HUES6 (cell line): ENCODE data around the gene MAGI1.

ENCODE experiments used
- H3K27ac ChIP-seq: 2 replicates; pipeline ENCODE4 v1.7.0; 2013; ENCODE audit warnings: low read depth, mild to moderate bottlenecking, low read length, inconsistent platforms
- H3K27me3 ChIP-seq: 2 replicates; pipeline ENCODE4 v1.6.1; 2013; ENCODE audit warnings: low read length; ENCODE audit not compliant: control insufficient read depth, insufficient read depth
- H3K36me3 ChIP-seq: 2 replicates; pipeline ENCODE4 v1.6.1; 2013; ENCODE audit warnings: low read length; ENCODE audit not compliant: control insufficient read depth, insufficient read depth
- H3K4me1 ChIP-seq: 2 replicates; pipeline ENCODE4 v1.6.1; 2013; ENCODE audit warnings: low read length; ENCODE audit not compliant: control insufficient read depth, insufficient read depth
- H3K4me3 ChIP-seq: 2 replicates; pipeline ENCODE4 v1.5.1; 2013; ENCODE audit warnings: low read depth, low read length
- H3K9ac ChIP-seq: one replicate; pipeline ENCODE4 v1.6.1; 2013; ENCODE audit warnings: mild to moderate bottlenecking, low read length
- H3K9me3 ChIP-seq: 2 replicates; pipeline ENCODE4 v1.6.1; 2013; ENCODE audit warnings: low read depth, low read length; ENCODE audit not compliant: control insufficient read depth, insufficient read depth

MAGI1 gene

DNA sequence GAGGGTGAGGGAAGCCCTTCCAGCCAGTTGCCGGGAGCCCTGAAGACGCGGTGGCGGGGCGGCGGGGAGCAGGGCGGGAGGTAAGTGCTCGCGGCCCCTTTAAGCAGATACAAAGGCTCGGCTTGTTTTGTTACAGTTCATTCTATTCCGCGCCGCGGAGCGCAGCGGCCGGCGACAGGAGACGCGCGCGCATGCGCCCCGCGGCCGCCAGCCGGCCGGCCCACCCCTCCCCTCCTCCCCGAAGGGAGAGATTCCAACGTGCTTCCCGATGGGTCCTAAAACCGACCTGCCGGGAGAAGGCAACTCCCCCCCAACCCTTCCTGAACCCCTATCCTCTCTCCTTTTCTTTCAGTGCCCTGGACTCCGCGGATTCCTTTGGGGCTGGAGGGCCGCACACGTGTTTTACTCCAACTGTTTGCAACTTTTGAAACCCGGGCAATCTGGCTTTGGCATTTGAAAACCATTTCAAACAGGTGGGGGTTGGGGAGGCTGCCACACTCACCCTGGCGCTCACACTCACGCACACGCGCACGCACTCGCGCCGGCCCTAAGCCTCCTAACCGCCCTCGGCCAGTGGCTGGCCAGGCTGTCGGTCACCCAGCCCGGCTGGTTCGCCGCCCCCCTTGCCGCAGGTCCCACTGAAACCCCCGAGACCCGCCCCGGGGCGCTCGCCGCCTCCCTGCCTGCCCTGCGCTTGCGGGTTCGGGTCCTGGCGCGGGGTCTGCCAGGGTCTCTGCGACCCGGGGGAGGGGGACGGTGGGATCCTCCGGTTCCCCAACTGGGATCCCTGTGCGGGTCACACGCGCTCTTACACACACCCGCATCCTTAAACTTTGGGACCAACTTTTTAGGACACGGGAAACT lies at the start of gene MAGI1:
TSS of gene MAGI1 (minus strand) at position 193 of the 864 bp plus-strand sequence. CDS start 610 bp downstream, outside the sequence.
- peak within 1 kb of the TSS; percentile 85 for H3K9ac ChIP-seq
- H3K36me3 ChIP-seq: no peaks in the 10 kb centered on the region
- peaks cover 19% of the 10 kb centered on the region for H3K4me1 ChIP-seq
- peak within 1 kb of the TSS; percentile 75; the same call in 1 of the 2 replicates for H3K27ac ChIP-seq
- no peaks in the 10 kb centered on the region for H3K27me3 ChIP-seq
- H3K9me3 ChIP-seq: no peaks in the 10 kb centered on the region
- peak within 1 kb of the TSS; percentile 92 for H3K4me3 ChIP-seq

DNA sequence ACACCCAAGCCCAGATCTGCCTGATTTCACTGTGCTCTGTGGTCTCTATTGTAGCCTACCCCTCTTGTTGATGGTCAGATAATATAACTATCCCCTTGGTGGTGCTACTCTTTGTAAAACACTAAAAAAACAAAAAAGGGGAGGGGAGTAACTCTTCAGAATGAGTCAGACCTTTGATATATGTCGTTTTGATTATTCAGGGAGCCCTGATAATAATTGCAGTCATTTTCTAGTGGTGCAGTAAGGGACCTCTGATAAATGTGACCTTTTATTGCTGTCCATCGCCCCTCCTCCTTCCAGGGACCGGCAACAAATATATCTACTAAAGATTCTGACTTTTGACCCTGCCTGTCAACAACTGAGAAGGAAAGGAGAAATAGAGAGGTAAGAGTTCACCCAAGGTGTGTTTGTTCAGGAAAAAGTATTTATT lies 45.1 kb upstream of the MAGI1 start:
- no peak overlapping the region for H3K4me3 ChIP-seq
- H3K9ac ChIP-seq: no peak overlapping the region
- no peaks in the 10 kb centered on the region for H3K9me3 ChIP-seq
- H3K36me3 ChIP-seq: no peaks in the 10 kb centered on the region
- H3K27me3 ChIP-seq: no peaks in the 10 kb centered on the region
- H3K4me1 ChIP-seq: no peaks in the 10 kb centered on the region
- H3K27ac ChIP-seq: no peak overlapping the region

DNA sequence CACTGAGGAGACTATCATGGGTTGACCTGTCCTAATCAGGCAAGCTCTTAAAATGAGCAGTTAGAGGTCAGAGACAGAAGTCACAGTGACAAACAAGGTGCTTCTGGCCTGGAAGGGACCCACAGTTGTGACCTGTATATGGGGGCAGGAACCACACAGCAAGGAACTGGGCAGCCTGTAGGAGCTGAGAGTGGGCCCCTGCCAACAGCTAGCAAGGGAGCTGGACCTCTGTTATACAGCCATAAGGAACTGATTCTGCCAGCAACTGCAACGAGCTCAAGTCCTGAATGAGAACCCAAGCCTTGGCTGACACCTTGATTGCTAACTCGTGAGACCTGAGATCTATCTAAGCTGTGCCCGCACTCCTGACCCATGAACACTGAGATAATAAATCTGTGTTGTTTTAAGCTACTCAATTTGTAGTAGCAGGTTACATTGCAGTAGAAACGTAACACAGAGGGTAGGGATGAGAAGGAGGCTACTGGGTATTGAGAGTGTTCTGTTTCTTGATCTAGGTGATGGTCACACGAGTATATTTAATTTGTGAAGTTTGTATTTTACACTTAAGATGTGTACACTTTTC lies 44.5 kb upstream of the MAGI1 start:
- H3K9ac ChIP-seq: no peak overlapping the region
- no peak overlapping the region for H3K27ac ChIP-seq
- H3K9me3 ChIP-seq: no peaks in the 10 kb centered on the region
- H3K27me3 ChIP-seq: no peaks in the 10 kb centered on the region
- H3K4me3 ChIP-seq: no peak overlapping the region
- no peaks in the 10 kb centered on the region for H3K36me3 ChIP-seq
- H3K4me1 ChIP-seq: no peaks in the 10 kb centered on the region

DNA sequence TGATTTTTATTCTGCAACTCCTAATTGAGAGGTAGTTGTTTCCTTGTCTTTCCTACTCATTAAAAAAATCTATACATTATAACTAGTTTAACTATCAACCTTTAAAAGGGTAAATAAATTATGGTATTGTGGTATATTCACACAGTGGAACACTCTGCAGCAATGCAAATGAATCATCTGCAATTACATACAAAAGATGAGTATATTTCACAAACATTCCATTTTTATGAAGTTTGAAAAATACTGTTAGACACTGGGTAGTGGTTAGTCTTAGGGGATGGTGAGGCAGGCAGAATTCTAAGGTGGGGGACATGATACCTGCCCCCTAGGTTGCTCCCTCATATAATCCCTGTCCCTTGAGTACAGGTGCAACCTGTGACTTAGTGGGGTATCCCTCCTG lies 44.0 kb upstream of the MAGI1 start:
- no peaks in the 10 kb centered on the region for H3K4me1 ChIP-seq
- no peak overlapping the region for H3K4me3 ChIP-seq
- H3K27me3 ChIP-seq: no peaks in the 10 kb centered on the region
- no peak overlapping the region for H3K27ac ChIP-seq
- no peak overlapping the region for H3K9ac ChIP-seq
- H3K9me3 ChIP-seq: no peaks in the 10 kb centered on the region
- H3K36me3 ChIP-seq: no peaks in the 10 kb centered on the region

GRCh38 chr3:66080167-66080566 lies 41.4 kb upstream of the MAGI1 start:
- Histone ChIP-seq H3K9me3 (no peaks in the 10 kb centered on the region), H3K27ac (no peak overlapping the region)

GRCh38 chr3:66077973-66078372 lies 39.3 kb upstream of the MAGI1 start:
- H3K4me3 ChIP-seq: no peak overlapping the region
- no peak overlapping the region for H3K27ac ChIP-seq
- no peak overlapping the region for H3K9ac ChIP-seq
- no peaks in the 10 kb centered on the region for H3K27me3 ChIP-seq
- no peaks in the 10 kb centered on the region for H3K4me1 ChIP-seq
- no peaks in the 10 kb centered on the region for H3K36me3 ChIP-seq
- no peaks in the 10 kb centered on the region for H3K9me3 ChIP-seq

More at GRCh38 chr3:66080167-66080566, 41.4 kb upstream of the MAGI1 start:
- H3K4me3 ChIP-seq: no peak overlapping the region
- H3K27me3 ChIP-seq: no peaks in the 10 kb centered on the region
- H3K4me1 ChIP-seq: no peaks in the 10 kb centered on the region
- H3K9ac ChIP-seq: no peak overlapping the region
- H3K36me3 ChIP-seq: no peaks in the 10 kb centered on the region

GRCh38 chr3:66076861-66077470 lies 38.2 kb upstream of the MAGI1 start:
- no peaks in the 10 kb centered on the region for H3K9me3 ChIP-seq
- no peak overlapping the region for H3K9ac ChIP-seq

DNA sequence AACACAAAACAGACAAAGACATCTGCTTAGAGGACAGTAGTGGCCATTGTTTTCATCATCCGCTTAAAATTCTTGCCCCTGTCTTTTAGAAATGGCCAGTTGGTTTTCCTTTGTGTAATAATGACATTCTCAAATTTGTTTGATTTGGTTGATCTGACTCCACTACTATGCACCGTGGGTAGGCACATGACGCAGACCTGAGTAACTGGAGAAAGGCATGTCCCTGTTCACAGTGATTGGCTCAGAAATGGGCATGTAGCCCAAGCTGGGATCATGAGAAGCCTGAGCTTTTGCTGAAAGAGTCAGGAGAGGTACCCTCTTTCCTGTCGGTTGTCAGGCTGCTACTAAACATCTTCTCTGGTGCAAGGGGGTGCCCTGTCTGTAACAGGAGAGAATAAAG lies 36.6 kb upstream of the MAGI1 start:
- no peaks in the 10 kb centered on the region for H3K9me3 ChIP-seq
- H3K4me1 ChIP-seq: no peaks in the 10 kb centered on the region
- H3K36me3 ChIP-seq: no peaks in the 10 kb centered on the region
- H3K4me3 ChIP-seq: no peak overlapping the region
- H3K27ac ChIP-seq: no peak overlapping the region
- no peaks in the 10 kb centered on the region for H3K27me3 ChIP-seq
- no peak overlapping the region for H3K9ac ChIP-seq

More at GRCh38 chr3:66076861-66077470, 38.2 kb upstream of the MAGI1 start:
- no peak overlapping the region for H3K4me3 ChIP-seq
- H3K36me3 ChIP-seq: no peaks in the 10 kb centered on the region
- H3K27me3 ChIP-seq: no peaks in the 10 kb centered on the region
- no peaks in the 10 kb centered on the region for H3K4me1 ChIP-seq
- H3K27ac ChIP-seq: no peak overlapping the region

GRCh38 chr3:66073464-66074141 lies 34.9 kb upstream of the MAGI1 start:
- no peak overlapping the region for H3K9ac ChIP-seq

DNA sequence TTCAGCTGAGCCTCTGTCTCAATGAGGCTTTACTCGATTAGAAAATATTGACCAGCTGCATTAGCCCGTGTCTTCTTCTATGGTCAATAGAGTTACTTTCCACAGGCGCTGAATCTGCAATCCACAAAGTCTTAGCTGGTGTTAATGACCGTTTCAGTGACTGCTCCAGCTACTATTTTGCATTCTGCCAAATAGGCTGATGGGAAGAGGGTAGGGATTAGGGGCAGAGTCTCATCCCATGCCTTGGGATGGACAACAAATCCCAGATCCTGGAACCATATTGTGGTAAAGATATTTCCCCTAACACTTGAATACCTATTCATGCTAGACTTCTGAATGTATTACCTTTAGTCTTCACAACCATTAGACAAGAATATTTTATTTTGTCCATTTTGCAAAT lies 29.5 kb upstream of the MAGI1 start:
- Histone ChIP-seq H3K9me3 (peaks cover 6% of the 10 kb centered on the region; the same call in 1 of the 2 replicates), H3K4me3 (no peak overlapping the region), H3K9ac (no peak overlapping the region), H3K27ac (no peak overlapping the region), H3K27me3 (no peaks in the 10 kb centered on the region), H3K4me1 (peaks cover 13% of the 10 kb centered on the region), H3K36me3 (no peaks in the 10 kb centered on the region)

More at GRCh38 chr3:66073464-66074141, 34.9 kb upstream of the MAGI1 start:
- Histone ChIP-seq H3K27me3 (no peaks in the 10 kb centered on the region), H3K4me1 (no peaks in the 10 kb centered on the region), H3K4me3 (no peak overlapping the region), H3K9me3 (peaks cover 6% of the 10 kb centered on the region; the same call in 1 of the 2 replicates), H3K36me3 (no peaks in the 10 kb centered on the region), H3K27ac (no peak overlapping the region)
